Right lung (tissue), 5 donors: Measurements from ENCODE around the gene AKAP5. TPM values are rescaled to one million over a fixed set of nuclear protein-coding genes. Genes with fewer than 3 reads are reported as not detected.

ENCODE experiments used
- polyA plus RNA-seq, 5 donors: library from polyadenylated mRNA; unstranded; fragments of 120-200 nt; gene quantifications; one replicate each; pipeline versions ENCODE4 v1.2.1 to v1.2.3, GENCODE V29; 2013; ENCODE audit warnings: inconsistent platforms in 1 of 5, low replicate concordance in 1 of 5; ENCODE audit not compliant: insufficient read length in 5 of 5, insufficient read depth in 1 of 5

The AKAP5 gene
- polyA plus RNA-seq, 5 donors = 1.8 to 4.4 (median 2.6) TPM

Other genes with a start within 250 kb of the AKAP5 start
- 1 to 10 TPM; 1.2 to 2.4 (median 2.1) TPM for gene ESR2, start 171.1 kb upstream of the AKAP5 start, polyA plus RNA-seq
- gene MTHFD1, start 77.1 kb upstream of the AKAP5 start, polyA plus RNA-seq = 10 to 100 TPM; 59.7 to 80.5 (median 70.7) TPM
- 10 to 100 TPM; 10.6 to 16.1 (median 13.9) TPM for gene ZBTB25, start 38.3 kb downstream of the AKAP5 start, polyA plus RNA-seq
- gene ZBTB1, start 39.3 kb downstream of the AKAP5 start, polyA plus RNA-seq = 10 to 100 TPM; 52.1 to 84.0 (median 69.6) TPM
- gene HSPA2, start 75.2 kb downstream of the AKAP5 start, polyA plus RNA-seq = 10 to 100 TPM in 2 of 5 donors, 1 to 10 TPM in 3; 7.2 to 16.9 (median 10.0) TPM
- gene PPP1R36, start 84.5 kb downstream of the AKAP5 start, polyA plus RNA-seq = under 1 TPM; 0.42 to 1.00 (median 0.68) TPM
- gene PLEKHG3, start 238.9 kb downstream of the AKAP5 start, polyA plus RNA-seq = 10 to 100 TPM; 49.0 to 64.8 (median 59.4) TPM